NCI-H128 (cell line): Measurements from ENCODE around the gene MC1R.
"Not testable (repeated sequence)": the region's sequence is repeated elsewhere in the genome, so short reads cannot be mapped to it uniquely, and the experiment has no call there.

Source experiments
- DNase-seq: peaks from one replicate; lab custom pipeline; 2025; ENCODE audit not compliant: unreplicated experiment; lab: John Stamatoyannopoulos, UW

Gene MC1R

GRCh38 chr16:89934019-89934418, 15.4 kb downstream of the MC1R start:
- DNase-seq: not testable (repeated sequence)

GRCh38 chr16:89934611-89935553, 16.2 kb downstream of the MC1R start:
- no peak for DNase-seq

- not testable (repeated sequence) for DNase-seq
Observed at GRCh38 chr16:89935620-89936019, 17.0 kb downstream of the MC1R start.

DNA sequence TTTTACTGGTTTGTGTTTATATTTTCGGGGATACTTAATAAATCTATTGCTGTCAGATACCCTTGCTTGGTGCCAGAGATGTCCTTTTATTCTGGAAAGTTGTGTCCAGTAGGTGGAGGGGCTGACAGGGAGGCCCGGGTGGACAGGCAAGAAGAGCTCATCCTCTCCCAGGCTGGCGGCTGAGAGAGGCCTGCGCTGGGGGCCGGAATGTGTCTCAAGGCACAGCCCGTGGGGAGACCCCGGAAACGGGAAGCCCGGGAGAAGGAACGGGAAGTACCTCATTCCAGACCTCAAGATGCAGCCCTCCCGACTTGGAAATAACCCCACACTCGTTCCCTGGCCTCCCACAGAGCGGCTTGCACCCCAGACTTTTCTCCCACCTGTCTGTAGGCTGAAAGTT, 17.4 kb downstream of the MC1R start:
- no peak for DNase-seq

- DNase-seq: no peak
Observed at GRCh38 chr16:89936508-89936907, 17.8 kb downstream of the MC1R start.

GRCh38 chr16:89936981-89937380, 18.3 kb downstream of the MC1R start:
- DNase-seq: no peak

DNA sequence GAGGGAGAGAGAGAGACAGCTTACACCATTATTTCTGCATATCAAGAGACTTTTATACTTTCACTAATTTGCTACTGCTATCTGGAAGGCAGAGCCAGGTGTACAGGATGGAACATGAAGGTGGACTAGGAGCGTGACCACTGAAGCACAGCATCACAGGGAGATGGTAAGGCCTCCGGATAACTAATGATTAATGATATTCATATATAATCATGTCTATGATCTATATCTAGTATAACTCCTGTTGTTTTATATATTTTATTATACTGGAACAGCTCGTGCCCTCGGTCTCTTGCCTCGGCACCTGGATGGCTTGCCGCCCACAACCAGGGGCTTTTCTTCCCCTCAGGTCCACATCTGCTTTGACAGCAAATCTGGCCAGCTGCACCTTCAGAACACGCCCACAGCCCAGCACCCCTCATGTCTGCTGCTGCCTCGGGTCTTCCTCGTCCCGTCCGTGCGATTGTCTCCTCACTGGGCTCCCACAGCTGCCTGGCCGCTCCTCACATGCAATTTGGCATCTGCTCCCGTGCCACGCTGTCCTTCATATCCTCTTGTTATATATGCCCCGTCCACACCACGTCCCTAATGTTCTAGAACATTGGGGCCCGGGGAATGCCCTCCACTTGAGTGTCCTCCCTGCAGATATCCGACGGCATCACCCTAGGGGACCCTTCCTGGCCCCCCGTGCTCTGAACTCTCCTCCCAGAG, 19.7 kb downstream of the MC1R start:
- no peak for DNase-seq

DNA sequence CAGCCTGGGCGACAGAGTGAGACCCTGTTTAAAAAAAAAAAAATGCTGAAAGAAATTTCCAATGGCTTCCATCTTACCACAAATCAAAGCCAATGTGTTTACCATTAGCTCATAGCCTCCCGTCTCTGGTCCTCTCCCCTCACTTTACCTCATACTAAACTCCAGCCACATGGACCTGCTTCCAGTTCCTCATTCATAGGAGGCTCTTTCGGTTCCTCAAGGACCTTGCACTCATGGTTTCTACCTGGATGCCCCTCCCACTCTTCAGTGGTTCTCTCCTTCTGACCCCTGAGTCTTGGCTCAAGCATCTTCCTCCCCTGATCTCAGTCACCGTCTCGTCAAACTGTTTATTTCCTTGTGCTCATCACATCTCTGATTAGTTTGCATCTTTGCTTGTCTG, 26.1 kb downstream of the MC1R start:
- no peak for DNase-seq

GRCh38 chr16:89945654-89946053, 27.0 kb downstream of the MC1R start:
- DNase-seq: no peak

GRCh38 chr16:89946515-89946914, 27.9 kb downstream of the MC1R start:
- DNase-seq: no peak

- DNase-seq: no peak
Observed at GRCh38 chr16:89949121-89949742, 30.6 kb downstream of the MC1R start.

DNA sequence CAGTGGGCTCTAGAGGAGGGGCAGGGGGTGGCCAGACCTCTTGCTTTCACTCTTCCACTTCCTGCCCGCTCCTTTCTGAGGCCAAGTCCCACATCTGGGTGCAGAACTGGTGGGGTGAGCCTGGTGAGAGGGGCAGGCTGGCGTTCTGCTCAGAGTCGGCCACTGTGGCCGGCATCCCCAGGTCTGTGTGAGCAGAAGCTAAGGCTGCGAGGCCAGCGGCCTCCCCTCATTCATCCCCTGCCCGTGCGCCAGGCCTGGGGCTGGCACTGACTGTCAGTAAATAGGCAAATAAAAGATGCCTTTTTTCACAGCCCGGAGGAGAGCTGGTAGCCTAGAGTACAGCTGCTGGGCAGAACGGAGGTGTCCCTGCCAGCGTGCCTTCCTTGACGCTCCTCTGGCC, 31.1 kb downstream of the MC1R start:
- no peak for DNase-seq

- DNase-seq: no peak
Observed at GRCh38 chr16:89951509-89951908, 32.8 kb downstream of the MC1R start.

DNA sequence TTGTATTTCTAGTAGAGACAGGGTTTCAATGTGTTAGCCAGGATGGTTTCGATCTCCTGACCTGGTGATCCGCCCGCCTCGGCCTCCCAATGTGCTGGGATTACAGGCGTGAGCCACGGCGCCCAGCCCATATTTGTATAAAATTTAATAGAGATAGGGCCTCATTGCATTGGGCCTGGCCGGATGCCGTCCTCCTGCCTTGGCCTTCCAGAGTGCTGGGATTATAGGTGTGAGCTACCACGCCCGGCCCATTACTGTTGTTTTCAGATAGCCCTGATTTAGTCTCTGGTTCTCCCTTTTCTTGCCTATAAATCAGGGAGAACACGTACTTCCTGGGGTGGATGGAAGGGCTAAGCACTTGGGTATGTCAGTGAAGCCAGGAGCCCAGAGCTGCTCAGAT, 33.4 kb downstream of the MC1R start:
- DNase-seq: no peak

DNA sequence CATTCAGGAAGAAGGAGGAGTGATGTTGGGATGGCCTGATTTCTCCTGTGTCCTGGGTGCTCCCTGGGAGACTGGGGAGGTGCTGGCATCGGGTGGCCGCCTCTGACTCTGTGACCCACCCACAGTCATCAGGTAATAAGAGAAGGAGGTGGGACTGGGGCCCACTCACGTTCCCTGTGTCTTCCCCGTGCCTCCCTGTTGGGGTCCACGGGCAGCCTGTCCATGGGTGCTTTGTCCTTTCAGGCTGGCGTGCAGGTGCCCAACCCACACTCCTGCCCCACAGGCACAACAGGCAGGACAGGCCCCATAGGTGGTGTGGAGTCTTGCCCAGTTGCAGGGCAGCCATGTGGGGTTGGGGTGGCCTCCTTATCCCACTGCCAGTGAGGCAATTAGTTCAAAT, 33.9 kb downstream of the MC1R start:
- no peak for DNase-seq

DNA sequence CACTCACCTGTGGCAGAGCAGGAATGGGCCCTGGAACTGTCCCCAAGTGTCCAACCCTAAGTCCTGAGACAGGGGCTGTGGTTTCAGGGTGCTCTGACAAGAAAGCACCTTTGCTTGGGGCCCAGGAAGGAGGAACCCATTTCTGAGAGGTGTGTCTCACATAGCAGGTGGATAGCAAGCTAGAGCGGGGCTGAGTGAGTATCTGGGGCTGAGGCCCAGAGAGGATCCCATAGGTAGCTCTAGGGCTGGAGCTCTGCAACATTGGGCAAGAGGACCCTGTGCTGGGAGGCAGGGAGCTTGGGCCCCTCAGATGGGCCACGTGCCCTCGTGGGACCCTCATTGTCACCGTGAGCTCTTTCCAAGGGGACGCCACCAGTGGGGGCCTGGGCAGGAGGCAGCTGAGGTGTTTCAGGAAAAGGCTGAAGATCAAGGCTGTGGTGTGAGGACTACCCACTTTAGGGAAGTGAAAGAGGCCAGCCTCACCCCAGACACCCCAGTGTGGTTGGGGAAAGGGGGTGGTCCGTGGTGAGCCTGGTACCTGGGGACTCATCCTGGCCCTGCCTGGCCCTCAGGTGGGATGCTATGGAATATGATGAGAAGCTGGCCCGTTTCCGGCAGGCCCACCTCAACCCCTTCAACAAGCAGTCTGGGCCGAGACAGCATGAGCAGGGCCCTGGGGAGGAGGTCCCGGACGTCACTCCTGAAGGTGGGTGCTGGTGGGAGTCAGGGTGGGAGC, 35.2 kb downstream of the MC1R start:
- no peak for DNase-seq

- DNase-seq: no peak
Observed at GRCh38 chr16:89954462-89954861, 35.8 kb downstream of the MC1R start.

DNA sequence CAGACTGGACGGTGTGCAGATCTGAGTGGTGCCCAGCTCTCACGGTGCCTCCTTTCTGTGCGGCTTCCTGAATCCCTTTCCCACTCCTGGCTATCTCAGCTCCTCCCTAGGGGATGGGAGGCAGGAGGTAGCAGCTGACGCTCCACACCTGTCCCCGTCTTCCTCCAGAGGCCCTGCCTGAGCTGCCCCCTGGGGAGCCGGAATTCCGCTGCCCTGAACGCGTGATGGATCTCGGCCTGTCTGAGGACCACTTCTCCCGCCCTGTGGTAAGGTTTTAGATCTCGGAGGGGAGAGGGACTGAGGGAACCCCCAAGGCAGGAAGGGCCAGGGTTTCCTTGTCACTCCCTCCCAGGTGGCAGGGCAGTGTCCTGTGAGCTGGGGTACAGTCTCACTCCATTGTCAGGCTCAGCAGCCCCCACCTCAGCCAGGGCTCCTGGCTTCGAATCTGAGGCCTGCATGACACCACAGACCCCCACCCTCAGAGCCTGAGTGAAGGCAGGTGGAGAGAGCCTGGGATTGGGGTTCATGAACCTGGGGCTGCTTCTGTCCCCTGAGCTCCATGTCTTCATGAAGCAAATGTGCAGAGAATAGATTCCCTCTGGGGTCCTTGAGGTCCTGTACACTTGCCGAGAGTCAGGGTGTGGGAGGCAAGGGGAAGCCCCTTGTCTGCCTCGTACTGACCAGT, 36.5 kb downstream of the MC1R start:
- no peak for DNase-seq

- no peak for DNase-seq
Observed at GRCh38 chr16:89956505-89957215, 38.0 kb downstream of the MC1R start.

DNA sequence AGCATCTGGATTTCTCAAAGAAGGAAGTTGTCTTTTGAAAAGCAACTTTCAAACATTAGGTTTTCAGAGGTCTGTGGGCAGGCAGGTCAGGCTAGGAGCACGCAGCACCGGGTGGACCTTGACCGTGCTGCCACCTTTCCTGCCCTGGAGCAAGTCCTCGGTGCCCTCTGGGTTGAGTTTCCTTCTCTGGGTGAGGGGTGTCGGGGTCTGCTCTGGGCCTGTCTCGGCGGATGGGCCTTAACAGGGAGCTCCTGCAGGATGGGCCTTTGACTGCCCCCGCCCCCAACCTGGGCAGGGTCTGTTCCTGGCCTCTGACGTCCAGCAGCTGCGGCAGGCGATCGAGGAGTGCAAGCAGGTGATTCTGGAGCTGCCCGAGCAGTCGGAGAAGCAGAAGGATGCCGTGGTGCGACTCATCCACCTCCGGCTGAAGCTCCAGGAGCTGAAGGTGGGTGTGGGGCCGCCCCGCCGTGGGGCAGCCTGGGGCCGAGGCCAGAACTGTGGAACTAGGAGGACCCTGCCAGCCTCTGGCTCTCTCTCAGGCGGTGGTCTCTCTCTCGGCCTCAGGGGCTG, 38.6 kb downstream of the MC1R start:
- no peak for DNase-seq
